NK-92 treated with Interleukin-12 subunit alpha and Interleukin-12 subunit beta, amount 100 ng/mL, for 24 hours (cell line): ENCODE results near the gene ZNF276.
"Not testable (repeated sequence)": the region's sequence is repeated elsewhere in the genome, so short reads cannot be mapped to it uniquely, and the experiment has no call there.

Experiments used
- DNase-seq: peaks from one replicate; lab custom pipeline; 2025; lab: John Stamatoyannopoulos, UW

ZNF276 gene

DNA sequence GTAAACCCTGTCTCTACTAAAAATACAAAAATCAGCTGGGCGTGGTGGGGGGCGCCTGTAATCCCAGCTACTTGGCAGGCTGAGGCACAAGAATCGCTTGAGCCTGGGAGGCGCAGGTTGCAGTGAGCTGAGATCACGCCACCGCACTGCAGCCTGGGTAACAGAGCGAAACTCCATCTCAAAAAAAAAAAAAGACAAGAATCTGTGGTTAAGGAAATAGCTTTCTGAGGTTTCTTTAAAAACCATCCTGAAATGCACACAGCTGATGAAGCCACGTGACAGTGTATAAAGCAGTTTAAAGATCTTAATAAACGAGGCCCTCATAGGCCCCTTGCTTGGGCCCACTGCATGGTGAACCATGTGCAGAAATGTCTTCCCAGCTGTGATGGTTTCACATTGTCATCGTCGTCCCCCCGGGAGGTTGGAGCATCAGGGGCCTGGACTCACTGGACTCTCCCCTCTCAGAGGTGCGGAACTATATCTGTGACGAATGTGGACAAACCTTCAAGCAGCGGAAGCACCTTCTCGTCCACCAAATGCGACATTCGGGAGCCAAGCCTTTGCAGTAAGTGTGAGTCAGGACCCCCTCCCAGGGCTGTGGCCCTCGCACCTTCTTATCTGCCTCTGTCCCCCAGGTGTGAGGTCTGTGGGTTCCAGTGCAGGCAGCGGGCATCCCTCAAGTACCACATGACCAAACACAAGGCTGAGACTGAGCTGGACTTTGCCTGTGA is 16.2 kb downstream of the ZNF276 start:
- no peak for DNase-seq

GRCh38 chr16:89738072-89738377 is 16.7 kb downstream of the ZNF276 start:
- DNase-seq, result no peak

GRCh38 chr16:89738538-89739317 is 17.4 kb downstream of the ZNF276 start:
- no peak for DNase-seq

DNA sequence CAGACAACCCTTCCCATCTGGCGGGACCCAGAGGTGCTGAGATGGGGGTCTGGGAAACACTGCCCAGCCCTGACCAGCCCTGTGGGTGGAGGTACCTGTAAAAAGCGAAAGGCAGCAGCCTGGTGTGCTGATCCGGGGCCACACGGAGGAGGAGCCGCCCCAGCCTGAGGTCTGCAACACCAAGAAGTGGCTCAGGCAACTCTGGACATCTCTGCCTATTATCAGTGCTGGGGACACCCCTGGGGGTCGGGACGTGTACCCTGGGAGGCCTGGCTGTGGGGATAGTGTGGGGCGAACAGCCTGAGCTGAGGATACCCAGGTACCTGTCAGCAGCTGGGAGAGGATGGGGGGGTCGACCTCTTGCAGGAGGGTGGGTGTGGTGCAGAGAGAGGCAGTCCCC is 18.0 kb downstream of the ZNF276 start:
- no peak for DNase-seq

DNA sequence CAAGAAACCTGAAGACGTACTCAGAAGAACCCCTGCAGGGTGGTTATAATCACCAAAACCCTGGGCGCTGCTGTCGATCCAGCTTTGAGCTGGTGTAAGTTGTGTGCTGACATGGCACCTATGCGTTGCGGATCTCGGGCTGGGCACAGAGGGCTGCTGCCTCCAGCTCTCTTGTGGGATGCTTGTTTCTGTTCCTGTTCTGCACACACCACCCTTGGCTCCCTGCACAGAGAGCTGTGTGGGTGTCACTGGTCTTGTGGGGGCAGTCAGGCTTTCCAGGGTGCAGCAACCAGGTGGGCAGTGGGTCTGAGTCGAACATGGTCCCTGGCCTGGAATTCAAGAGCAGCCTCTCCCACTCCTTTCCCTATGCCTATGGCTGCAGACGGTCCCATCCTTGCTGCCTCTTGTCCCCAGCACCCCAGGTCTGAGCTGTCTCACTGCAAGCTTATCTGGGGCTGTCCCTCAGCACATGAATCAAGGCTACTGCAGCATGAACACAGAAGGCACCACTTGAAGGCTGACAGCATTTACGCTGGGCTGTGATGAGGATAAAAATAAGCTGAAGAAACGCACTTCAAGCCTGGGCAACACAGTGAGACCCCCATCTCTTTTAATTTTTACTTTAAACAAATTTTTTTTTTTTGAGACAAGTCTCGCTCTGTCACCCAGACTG is 20.1 kb downstream of the ZNF276 start:
- DNase-seq, result no peak

DNA sequence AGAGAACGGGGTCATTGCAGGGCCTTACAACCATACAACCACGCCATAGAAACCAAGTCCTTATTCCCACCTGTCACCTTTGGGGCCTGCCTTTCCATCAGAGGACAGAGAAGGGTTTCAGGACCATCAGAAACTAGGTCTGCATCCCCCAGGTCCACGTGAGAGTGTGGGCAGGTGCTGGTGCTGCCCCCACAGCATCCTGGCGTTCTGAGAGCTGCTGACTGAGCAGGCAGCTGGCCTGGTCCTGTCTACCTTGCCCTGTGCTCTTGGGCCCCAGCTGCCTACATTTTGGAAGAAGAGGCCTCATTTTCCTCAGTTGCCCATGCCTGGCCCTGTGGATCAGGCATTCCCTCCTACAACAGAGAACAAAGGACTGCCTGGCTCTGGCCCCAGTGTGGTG is 21.6 kb downstream of the ZNF276 start:
- DNase-seq, result no peak

GRCh38 chr16:89744813-89745212 is 23.5 kb downstream of the ZNF276 start:
- DNase-seq, result no peak

DNA sequence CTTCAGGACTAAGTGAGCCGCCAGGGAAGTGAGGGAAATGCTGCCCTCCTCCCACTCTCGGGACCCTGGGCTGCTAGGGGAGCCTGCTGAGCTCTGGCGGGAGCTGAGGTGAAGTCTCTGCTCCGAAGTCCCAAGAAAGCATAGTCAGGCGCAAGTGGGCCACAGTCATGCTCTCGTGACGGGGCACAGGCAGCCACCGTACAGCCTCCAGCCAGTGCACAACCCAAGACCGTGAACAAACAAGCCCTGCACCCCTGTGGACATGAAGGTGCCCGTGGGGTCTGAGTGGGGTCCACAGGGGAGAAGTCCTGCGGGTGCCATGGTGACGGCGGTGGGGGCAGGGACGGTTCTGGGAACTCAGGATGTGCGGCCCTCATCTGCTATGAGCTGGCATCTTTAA is 24.7 kb downstream of the ZNF276 start:
- no peak for DNase-seq

GRCh38 chr16:89748076-89748475 is 26.7 kb downstream of the ZNF276 start:
- no peak for DNase-seq

DNA sequence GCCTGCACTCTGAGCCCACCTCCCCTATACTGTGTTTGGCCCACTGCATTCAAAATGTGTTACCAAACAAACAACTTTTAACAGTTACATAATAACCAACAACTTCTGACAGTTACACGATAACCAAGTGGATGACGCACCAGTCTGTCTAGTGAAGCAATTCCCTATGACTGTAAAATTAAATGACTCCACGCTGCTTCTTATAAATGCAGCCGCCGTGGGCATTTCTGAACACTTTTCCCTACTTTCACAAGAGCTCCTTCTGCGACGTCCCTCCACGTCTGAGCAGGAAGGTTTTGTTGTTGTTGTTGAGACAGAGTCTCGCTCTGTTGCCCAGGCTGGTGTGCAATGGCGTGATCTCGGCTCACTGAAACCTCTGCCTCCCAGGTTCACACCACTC is 27.6 kb downstream of the ZNF276 start:
- no peak for DNase-seq

DNA sequence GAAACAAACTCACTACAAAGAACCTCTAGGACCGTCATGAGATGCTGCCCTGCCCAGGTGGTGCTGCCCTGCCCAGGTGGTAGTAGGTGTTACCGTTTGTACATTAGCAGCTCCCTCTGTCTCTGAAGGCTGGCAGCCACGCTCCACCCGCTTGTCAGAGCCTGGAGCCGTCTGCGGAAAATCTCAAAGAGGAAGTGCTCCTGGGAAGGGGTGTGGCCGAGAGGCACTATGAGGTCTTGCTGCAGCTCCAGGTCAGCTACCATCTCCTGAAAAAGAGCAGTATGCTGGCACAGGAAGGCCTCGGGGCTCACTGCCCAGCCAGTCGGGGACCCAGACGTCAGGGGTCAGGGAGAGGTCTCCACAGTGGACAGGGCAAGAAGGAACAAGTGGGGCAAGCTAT is 28.3 kb downstream of the ZNF276 start:
- DNase-seq, result no peak

DNA sequence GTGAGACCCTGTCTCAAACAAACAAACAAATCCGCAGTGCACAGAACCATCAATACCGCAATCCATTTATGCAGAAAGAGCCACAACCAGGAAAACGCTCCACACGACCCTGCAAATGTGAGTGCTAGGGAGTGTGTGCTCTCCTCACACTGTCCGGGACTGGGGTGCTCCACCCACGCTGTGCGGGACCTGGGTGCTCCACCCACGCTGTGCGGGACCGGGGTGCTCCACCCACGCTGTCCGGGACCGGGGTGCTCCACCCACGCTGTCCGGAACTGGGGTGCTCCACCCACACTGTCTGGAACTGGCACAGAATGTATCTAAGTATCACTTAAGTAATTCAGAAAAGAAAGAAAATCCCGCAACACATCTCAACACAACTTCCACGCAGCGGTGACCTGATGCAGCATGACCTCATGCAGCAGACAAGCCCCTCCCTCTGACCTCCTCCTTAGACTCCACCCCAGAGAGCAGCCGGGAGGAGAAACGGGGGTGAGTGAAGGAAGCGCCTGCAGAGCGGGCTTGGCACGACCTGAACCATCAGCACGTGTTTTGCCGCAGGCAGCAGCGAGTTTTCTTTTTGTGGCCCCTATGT is 38.5 kb downstream of the ZNF276 start:
- DNase-seq, result no peak

DNA sequence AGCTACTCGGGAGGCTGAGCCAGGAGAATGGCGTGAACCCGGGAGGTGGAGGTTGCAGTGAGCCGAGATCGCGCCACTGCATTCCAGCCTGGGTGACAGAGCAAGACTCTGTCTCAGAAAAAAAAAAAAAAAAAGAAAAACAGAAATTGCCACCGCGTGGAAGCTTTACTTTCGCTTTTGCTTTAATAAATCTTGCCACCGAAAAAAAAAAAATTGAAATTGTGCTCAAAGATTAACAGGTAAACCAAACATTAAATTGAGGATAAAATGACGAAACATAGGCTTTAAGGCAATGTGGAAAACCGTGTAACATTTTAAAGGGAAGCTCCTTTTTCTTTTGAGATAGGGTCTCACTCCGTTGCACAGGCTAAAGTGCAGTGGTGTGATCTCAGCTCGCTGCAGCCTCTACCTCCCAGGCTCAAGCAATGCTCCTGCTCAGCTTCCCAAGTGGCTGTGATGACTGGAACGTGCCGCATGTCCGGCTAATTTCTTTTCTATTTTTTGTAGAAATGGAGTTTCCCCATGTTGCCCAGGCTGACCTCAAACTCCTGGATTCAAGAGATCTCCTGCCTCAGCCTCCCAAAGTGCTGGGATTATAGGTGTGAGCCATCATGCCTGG is 40.1 kb downstream of the ZNF276 start:
- DNase-seq, result no peak

GRCh38 chr16:89764711-89765201 is 43.4 kb downstream of the ZNF276 start:
- peak; percentile 7 for DNase-seq

DNA sequence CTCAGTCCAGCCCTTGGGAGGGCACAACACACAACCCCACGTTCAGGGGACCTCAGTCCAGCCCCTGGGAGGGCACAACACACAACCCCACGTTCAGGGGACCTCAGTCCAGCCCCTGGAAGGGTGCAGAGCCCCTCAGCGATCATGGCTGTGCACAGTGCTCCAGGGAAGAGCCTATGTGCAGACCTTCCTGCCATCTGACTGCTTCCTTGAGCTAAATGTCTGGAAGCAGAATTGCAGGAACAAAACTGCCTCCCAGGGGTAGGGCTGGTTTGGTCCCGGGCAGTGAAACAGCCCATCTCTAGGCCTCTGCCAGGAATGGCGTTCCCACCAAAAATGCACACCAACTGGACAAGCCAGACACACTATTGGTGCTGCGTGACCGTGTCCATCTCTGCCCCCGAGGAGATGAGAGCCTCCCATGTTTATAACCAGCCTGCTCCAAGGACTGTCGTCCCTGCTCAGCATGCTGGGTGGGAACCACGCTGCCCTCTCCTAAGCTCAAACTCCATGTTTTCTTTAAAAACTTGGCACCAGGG is 44.0 kb downstream of the ZNF276 start:
- no peak for DNase-seq

- no peak for DNase-seq
These were observed 49.0 kb downstream of the ZNF276 start for GRCh38 chr16:89770367-89770766.

DNA sequence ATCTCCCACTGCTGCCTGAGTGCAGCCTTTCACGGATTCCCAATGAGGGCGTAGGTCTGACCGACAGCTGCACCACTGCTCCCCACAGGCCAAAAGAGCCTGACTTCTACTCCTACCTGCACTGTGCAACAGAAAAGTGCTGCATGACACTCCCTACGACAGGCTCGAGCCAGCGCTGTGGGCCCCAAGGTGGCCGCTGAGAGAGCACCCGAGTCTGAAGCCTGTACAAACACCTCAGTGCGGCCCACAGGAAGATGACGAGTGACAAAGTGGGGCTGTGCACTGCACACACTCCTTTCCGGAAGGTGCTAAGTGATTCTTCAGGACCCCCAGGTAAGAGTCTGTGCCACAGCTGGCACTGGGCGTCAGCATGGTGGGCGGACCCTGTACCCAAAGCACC is 53.9 kb downstream of the ZNF276 start:
- no peak for DNase-seq

- DNase-seq, result not testable (repeated sequence)
These were observed 56.9 kb downstream of the ZNF276 start for GRCh38 chr16:89778211-89778610.

DNA sequence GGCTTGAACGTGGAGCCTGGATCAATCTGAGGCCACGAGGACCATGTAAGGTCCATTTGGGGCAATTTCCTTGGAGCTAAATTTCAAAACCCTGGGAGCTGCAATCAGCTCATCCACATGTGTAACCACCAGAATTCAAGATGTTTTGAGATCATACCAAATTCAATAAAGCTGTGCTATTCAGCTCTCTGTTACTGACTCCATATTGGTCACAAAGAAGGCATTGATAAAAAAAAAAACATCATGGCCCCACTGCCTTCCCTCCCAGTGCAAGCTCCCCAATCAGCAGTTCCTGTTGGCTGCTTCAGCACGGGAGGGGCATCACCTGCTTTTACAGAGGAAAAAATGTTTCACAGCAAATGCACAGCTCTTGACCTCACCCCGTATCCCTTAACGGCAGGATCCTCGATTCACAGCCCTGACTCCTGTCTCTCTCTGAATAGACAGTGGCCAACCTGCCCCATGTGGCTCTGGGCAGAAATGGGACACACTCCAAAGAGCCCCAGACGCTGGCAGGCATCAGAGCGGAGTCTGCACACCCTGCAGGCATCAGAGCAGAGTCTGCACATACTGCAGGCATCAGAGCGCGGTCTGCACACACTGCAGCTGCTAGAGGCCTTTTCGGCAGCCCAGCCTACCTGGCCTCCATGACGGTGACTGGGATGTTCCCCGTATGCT is 58.0 kb downstream of the ZNF276 start:
- no peak for DNase-seq

DNA sequence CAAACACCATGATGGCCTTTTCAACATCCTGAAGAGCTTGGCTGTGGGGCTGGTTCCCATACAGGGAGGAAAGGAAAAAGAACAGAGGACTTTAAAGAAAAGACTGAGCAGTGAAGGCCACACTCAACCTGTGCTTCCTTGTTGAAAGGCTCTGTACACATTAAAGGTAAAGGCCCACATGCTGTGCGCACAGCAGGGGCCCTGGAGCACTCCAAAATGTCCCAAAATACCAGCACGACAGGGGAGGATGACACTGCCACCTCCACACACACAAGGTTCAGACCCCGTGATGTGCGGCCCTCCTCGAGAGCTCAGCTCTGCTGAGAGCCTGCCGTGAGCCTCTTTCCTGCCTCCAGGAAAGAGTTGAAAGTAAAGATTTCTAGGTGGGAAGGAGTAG is 58.6 kb downstream of the ZNF276 start:
- DNase-seq, result no peak

DNA sequence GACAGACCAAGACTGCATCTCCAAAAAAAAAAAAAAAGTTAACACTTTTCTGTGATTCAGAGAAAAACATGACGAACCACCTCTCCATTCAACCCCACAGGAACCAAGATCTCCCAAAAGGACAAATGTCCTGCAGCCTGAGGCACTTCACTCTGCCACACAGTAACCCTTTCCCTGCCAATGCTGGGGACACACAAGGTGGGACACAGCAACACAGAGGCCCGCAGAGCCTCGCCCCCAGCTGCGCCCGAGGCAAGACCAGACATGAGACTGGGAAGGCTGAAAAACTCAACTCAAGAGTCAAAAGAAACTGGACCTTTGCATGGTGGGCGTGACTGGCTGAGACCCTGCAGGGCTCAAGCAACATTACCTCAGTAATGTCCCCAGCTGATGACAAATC is 61.2 kb downstream of the ZNF276 start:
- no peak for DNase-seq
